DOHH2 (cell line): Measurements from ENCODE around the gene FUT8.

Experiments used
- EZH2phosphoT487 ChIP-seq: fragments of 200-600 bp; sonication (generic); IDR thresholded peaks from 2 replicates; pipeline ENCODE4 v1.6.1; 2017; ENCODE audit warnings: borderline replicate concordance, mild to moderate bottlenecking, antibody characterized with exemption, low read length, moderate library complexity, mixed read lengths
- TF ChIP-seq, protein P1 (sequence below): fragments of 200-600 bp; sonication (generic); IDR thresholded peaks from one replicate; pipeline ENCODE4 v1.5.1; 2014; ENCODE audit warnings: antibody characterized with exemption, mild to moderate bottlenecking, low read depth, low read length; ENCODE audit not compliant: poor library complexity, severe bottlenecking

DNA sequence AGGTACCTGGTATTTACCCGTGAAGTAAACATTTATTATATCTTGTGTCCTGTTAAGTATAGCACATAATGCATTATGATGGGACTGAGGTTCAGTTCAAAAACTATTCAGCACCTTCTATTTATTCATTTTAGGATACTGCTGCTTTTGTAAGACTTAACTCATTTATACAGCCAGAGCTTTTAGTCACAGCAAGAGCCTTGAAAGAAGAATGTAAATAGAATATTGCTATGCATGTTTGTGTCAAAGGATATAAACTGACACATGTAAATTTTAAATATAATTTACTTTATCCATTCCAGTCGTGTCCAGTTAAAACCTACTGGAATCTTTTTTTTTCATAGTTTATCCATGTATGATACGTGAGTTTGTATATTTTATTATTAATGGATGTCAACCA, 168.8 kb downstream of the FUT8 start:
- TF ChIP-seq, protein P1, sequence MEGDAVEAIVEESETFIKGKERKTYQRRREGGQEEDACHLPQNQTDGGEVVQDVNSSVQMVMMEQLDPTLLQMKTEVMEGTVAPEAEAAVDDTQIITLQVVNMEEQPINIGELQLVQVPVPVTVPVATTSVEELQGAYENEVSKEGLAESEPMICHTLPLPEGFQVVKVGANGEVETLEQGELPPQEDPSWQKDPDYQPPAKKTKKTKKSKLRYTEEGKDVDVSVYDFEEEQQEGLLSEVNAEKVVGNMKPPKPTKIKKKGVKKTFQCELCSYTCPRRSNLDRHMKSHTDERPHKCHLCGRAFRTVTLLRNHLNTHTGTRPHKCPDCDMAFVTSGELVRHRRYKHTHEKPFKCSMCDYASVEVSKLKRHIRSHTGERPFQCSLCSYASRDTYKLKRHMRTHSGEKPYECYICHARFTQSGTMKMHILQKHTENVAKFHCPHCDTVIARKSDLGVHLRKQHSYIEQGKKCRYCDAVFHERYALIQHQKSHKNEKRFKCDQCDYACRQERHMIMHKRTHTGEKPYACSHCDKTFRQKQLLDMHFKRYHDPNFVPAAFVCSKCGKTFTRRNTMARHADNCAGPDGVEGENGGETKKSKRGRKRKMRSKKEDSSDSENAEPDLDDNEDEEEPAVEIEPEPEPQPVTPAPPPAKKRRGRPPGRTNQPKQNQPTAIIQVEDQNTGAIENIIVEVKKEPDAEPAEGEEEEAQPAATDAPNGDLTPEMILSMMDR, result no peak
- no peak for TF ChIP-seq EZH2phosphoT487
